Right ventricle myocardium inferior (tissue), 1 donor: ENCODE results near the gene ARHGAP26. TPM values are rescaled to one million over a fixed set of nuclear protein-coding genes. Genes with fewer than 3 reads are reported as not detected.

Experiments
- ATAC-seq: fragments of 200-7000 bp; cut with Tn5 transposase; one replicate; pipeline ENCODE4 v1.9.1; 2020; ENCODE audit warnings: mild to moderate bottlenecking, moderate library complexity
- DNase-seq: peaks from one replicate; pipeline ENCODE4 v3.0.0; 2021; ENCODE audit errors: missing footprints
- intact Hi-C: fragments of 100-400 bp; cut with DNase I; formaldehyde crosslinking; loops from one replicate; pipeline ENCODE4 v1.11.0; 2022
- total RNA-seq: library from RNA; stranded (reverse); fragmentation: NEBNext Ultra II Directional; extraction: Animal tissue kit (Norgen Biotek cat#: 25700); gene quantifications from one replicate; pipeline ENCODE4 v1.2.1, GENCODE V29; 2021
- donor health status: DM: no; HTN: yes; CAD: no; lungs with severe emphysema.

Gene ARHGAP26
- total RNA-seq, 1 donor from 2014 or later, result 29.8 TPM

GRCh38 chr5:143168171-143168741 lies 398.1 kb downstream of the ARHGAP26 start:
- no peak for DNase-seq
- ATAC-seq, result no peak
- intact Hi-C loops, result no loop called here

DNA sequence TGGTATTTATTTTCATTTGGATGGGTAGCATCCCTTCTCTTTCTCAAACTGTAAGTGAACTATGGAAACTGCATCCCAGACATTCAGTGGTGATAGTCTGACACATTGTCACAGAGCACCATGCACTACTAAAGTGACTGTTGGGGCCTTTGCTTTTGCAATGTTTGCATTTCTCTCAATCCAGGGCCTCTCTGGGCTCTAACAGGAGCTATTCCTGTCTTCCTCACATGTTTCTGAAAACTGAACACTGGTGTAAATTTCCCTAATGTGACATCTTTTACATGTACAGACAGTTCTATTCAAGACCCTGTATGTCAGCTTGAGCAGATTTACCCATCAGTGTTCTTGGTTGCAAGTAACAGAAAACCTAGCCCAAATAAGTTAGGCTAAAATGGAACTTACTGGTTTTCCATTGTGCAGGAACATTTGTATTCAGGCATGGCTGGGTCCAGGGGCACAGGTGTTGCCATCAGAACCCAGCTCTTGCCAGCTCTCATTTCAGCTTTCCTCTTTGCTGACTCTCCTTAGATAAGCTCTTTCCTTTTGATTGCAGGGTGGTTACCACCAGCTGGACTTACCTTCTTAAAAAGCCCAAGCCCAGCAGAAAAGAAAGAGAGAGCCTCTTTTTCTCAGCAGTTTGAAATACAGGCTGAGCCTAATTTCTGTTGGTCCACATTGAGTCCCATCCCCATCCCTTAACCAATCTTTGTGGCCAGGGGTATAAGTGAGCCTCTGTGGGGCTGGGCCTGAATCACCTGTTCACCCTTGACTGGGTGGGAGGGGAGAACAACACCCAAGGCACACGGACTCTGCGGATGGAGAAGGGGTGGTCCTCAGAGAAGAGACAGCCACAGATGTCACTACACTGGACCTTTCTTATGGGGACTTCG lies 399.0 kb downstream of the ARHGAP26 start:
- intact Hi-C loops, result no loop called here
- no peak for ATAC-seq
- no peak for DNase-seq

DNA sequence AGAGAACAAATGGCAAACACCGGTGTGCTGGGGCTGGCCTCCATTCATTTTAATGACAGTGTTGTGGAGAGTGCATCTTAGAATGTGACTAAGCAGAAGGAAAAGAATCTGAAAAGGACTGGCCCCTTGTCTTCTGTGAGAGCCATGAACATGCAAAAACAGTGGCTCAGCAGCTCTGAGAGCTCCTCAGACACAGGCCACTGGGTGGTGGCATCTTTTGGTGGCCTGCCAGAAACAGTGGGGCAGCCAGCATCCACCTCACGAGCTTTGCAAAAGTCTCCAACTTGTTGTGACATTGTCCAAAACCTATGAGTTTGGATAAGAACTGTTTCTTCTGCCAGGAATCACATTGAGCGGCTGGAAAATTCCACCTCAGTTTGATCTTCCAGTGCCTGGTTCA lies 399.9 kb downstream of the ARHGAP26 start:
- DNase-seq (no peak), ATAC-seq (no peak)
- intact Hi-C loops, result no loop called here

- no peak for DNase-seq
- intact Hi-C loops, result no loop called here
- no peak for ATAC-seq
Measured at GRCh38 chr5:143170977-143171376, 400.8 kb downstream of the ARHGAP26 start.

DNA sequence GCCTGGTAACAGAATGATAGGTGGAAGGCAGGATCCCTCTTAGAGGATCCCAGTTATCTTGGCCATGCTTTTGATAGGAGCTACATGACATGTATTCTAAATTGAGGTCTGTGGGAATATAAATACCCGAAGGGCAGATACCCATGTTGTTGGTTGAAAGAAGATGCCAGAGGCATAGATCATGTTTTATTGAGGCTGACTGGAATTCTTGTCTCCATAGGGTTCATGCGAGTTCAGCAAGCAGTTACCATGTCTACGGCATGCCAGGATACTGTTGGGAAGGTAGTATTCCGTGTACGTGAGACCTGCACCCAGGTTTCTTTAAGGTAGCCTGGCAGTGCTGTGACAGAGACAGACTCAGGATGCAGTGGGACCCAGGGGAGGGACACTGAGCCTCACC lies 402.6 kb downstream of the ARHGAP26 start:
- DNase-seq (no peak), ATAC-seq (no peak)
- intact Hi-C loops, result no loop called here

DNA sequence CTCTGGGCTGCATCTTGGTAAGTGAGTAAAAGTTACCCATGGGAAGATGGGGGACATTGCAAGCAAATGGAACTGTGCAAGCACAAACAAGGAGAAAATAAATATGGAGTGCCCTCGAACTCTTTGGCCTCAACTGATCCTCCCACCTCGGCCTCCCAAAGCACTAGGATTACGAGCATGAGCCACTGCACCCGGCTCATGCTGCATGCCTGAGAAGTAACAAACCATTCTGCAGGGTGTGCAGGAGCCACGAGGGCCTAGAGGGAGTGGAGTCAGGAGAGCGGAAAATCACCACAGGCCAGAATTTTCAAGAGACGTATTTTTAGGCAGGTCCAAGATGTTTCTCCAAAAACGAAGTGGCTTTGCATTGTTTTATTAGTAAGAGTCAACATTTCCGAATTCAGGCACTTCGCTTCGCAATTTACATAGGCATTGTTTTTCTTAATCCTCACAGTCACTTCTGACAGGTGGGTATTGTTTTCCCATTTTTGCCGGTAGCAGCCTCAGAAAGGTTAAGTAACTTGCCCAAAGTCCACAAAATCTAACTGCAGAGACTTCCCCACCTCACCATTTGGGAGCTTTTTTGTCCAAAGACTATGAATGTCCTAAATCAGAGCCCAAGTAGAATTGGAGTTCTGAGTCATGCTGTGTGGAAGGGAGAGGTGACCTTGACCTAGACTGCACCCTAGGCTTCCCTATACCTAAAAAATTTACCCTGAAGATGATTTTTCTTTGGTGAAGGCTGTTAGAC lies 403.1 kb downstream of the ARHGAP26 start:
- intact Hi-C loops, result no loop called here
- ATAC-seq (no peak), DNase-seq (no peak)

DNA sequence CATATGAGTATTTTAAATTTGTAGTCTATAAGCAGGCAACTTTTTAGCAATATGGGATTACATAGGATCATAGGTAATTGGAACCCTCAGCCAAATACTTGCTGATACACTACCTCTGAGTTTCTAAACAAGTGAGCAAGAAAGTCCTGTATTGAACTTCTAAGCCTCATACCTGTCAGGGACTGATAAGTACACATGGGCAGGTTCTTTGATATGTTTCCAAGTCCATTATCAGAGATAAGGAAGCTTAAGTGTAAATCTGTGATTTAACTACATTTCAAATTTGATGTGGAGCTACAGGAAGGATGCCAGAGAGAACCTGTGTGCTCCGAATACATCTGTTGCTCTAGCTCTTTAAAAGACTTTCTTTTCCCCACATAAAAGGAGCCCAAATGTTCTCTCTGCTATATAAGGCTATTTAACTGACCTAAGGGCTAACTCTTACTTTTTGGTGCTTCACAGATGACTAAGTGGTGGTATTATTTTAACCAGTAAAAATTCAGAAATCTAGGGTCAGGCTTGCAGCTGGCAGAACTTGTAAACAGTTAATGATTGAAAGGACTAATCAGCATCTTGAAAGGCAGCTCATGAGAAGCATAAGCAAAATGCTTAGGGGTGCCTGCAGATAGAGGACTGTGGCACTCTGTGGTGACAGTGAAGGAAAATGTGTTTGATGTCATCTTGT lies 404.7 kb downstream of the ARHGAP26 start:
- ATAC-seq (no peak), DNase-seq (no peak)
- intact Hi-C loops, result no loop called here

- intact Hi-C loops, result no loop called here
- DNase-seq, result no peak
- peak; percentile 27 for ATAC-seq
Measured at GRCh38 chr5:143176048-143176447, 405.9 kb downstream of the ARHGAP26 start.

DNA sequence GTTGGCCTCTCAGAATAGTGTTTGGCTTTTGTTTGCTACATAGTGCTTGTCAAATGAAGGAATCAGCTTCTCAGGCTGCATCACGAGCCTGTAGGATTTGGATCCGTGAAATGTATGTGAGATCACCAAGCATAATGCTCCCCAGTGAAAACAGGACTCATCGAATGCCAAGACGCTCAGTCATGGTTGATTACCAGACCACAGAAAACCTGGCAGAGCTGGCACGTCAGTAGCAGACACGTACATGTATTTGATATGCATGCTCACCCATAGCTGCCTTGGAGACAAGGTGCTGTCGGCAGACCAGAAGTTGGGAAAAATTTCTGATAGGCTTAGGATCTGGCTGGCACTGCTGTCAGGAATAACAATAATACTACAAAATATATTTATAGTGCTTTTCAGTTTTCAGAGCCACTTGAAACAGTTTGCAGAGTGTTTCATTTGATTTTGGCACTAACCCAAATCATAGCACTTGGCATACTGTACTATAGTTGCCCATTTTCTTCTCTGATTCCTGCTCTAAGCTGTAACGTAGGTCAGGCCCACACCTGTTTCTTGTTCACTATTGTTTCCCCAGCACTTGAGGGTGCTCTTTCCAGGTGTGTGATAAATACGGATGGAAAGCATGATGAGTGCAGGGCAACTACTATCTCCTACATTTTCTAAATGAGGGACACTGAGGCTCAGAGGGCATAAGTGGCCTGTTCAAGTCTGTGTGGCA lies 407.2 kb downstream of the ARHGAP26 start:
- intact Hi-C loops, result no loop called here
- DNase-seq (no peak), ATAC-seq (peak; percentile 41)

DNA sequence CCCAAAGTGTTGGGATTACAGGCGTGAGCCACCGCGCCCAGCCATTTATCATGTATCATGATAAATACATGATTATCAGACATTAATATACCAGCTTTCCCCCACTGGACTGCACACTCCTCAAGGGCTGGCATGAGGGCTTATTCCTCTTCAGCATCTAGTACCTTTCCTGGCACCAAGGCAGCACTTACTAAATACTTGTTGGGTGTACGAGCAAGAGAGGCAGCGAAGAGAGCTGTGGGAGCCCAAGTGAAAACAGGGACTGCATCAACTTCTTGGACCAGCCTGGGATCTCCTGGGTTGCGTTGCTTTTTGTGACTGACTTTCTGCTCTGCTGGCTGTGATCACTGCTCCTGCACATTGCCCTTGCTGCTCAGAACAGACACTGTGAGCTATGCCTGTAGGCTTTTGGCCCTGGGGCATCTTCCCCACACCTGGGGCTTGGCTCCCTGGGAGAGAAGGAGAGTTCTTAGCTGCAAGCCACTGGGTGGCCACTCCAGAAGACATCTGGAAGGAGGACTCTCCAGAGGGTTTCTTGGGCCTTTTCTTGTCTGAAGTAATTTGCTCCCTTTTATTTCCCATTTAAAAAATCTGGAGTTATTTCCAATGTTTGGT lies 409.1 kb downstream of the ARHGAP26 start:
- intact Hi-C loops, result no loop called here
- DNase-seq (no peak), ATAC-seq (no peak)

DNA sequence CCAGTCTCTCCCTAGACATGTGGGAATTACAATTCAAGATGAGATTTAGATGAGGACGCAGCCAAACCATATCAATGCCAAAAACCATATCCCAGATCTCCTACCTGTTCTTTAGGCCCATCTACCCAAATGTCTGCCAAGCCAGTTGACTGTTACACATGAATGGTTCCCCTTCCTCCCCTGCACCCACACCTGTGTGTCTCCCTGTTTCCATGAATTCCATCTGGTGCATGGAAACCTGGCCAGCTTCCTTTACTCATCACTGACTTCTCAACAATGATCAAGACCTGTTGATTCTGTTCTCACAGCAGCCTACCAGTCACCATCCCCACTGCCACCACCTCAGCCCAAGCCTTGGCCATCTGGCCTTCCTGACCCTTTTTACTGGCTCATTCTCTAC lies 410.6 kb downstream of the ARHGAP26 start:
- DNase-seq (no peak), ATAC-seq (no peak)
- intact Hi-C loops, result loop anchor here (10.0 kb wide), 1 partner anchor 256 kb away; no protein-coding TSS in a partner anchor

GRCh38 chr5:143181173-143181572 lies 411.0 kb downstream of the ARHGAP26 start:
- intact Hi-C loops, result loop anchor here (10.0 kb wide), 1 partner anchor 256 kb away; no protein-coding TSS in a partner anchor
- ATAC-seq, result no peak

DNA sequence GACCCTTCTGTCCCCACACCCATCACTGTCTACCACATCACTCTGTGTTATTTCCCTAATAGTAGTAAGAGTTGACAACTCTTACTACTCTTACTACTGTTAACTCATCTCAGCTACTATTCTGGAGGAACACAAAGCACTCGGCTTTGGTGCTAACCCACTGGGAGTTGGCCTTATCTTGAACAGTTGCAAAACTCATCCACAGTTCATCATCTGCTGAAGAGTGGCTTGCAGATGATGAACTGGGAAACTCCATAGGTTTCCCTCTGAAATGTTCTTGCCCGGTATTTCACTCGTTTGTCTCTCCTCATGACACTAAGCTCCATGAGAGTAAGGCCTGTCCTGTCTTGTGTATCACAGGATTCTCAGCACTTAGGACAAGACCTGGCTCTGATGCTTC lies 411.9 kb downstream of the ARHGAP26 start:
- no peak for DNase-seq
- intact Hi-C loops, result loop anchor here (10.0 kb wide), 1 partner anchor 257 kb away; no protein-coding TSS in a partner anchor
- peak; percentile 47 for ATAC-seq

More at GRCh38 chr5:143181173-143181572, 411.0 kb downstream of the ARHGAP26 start:
- no peak for DNase-seq

GRCh38 chr5:143182901-143183820 lies 413.0 kb downstream of the ARHGAP26 start:
- DNase-seq (peak; percentile 73), ATAC-seq (peak; percentile 81)
- intact Hi-C loops, result loop anchor here (10.0 kb wide), 1 partner anchor 258 kb away; no protein-coding TSS in a partner anchor

DNA sequence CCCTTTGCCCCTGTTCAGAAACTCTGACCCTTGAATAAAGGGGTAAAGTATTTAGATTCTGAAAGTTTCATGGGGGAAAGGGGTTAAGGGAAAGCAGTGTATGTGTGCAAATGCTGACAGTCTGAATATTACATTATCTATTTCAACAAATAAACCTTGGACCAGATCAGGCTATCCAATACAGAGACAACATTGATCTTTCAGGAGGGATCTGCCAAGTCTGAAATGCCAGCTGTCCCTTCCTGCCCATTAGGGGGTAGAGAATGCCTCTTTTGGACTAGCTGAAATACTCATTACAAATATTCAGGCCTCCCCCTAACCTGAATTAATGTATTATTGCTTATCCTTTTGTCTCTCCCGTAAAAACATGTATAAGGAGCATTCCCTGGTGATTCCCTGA lies 413.8 kb downstream of the ARHGAP26 start:
- ATAC-seq (no peak), DNase-seq (no peak)
- intact Hi-C loops, result loop anchor here (10.0 kb wide), 1 partner anchor 259 kb away; no protein-coding TSS in a partner anchor

DNA sequence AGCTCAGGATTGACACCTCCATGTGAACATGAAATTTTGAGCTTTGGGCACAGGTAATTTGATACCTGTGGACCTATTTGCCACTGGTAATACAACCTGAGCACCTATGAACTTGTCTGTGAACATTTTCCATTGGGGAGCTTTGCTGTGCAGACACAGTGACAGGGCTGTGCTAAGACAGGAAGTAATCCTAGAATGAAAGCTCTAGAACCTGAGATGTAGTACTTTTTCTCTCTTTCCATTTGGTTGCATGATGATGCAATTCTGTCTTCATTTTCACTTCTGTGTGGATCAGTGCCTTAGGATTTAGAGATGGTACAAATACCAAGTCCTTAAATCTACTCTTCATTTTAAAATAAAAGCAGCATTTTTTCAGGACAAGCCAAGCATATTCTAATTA lies 416.4 kb downstream of the ARHGAP26 start:
- intact Hi-C loops, result loop anchor here (10.0 kb wide), 1 partner anchor 262 kb away; no protein-coding TSS in a partner anchor
- ATAC-seq (no peak), DNase-seq (no peak)

GRCh38 chr5:143187495-143187894 lies 417.3 kb downstream of the ARHGAP26 start:
- intact Hi-C loops, result loop anchor here (10.0 kb wide), 1 partner anchor 263 kb away; no protein-coding TSS in a partner anchor
- no peak for DNase-seq
- no peak for ATAC-seq
